ENCODE results near the gene BANP. TPM values are rescaled to one million over a fixed set of nuclear protein-coding genes. Genes with fewer than 3 reads are reported as not detected.
"Not testable (repeated sequence)": the region's sequence is repeated elsewhere in the genome, so short reads cannot be mapped to it uniquely, and the experiment has no call there.

BANP gene
- total and polyA plus RNA-seq, 2 of the 8 experiments (the other 6 are each of a cell fraction or from before 2014, with no cell fraction given), result 25.8 to 39.8 TPM

GRCh38 chr16:88041506-88041905, 90.3 kb downstream of the BANP start:
- 96% methylated on average over 10 of the region's 11 CpGs; no CpG with 5 or more reads in 1 of the 2 experiments for WGBS, 2 experiments (ENCODE audit: extremely low coverage in 1 of 2, insufficient coverage in 1 of 2, insufficient read length in 1 of 2, insufficient replicate concordance in 2 of 2, low coverage in 1 of 2, low lambda C conversion rate in 2 of 2, missing lambda C conversion rate in 1 of 2)
- H3K56ac ChIP-seq (replicated peaks; ENCODE audit: insufficient read length, low read depth, low read length); H2BK20ac ChIP-seq (ENCODE audit: low read length); H4K91ac ChIP-seq (replicated peaks; ENCODE audit: insufficient read length, low read length); H3K4ac ChIP-seq (replicated peaks; ENCODE audit: insufficient read length, low read depth, low read length); H3K4me3 ChIP-seq (ENCODE audit: extremely low read depth in 1 of 4, insufficient read depth in 2 of 4, low read depth in 3 of 4, low read length in 4 of 4); POLR2A ChIA-PET (ENCODE audit: partially characterized antibody); DNase-seq (ENCODE audit: low read depth in 1 of 2, low spot score in 2 of 2); H3K18ac ChIP-seq (ENCODE audit: extremely low read depth, low read length); H2BK12ac ChIP-seq (ENCODE audit: low read depth, low read length); CTCF ChIA-PET (ENCODE audit: partially characterized antibody); H3K4me1 ChIP-seq (replicated peaks in 1 of 4; ENCODE audit: control insufficient read depth in 3 of 4, insufficient read depth in 4 of 4, low read length in 3 of 4); H3K23ac ChIP-seq (ENCODE audit: insufficient read length); H2BK120ac ChIP-seq (replicated peaks; ENCODE audit: low read depth, low read length); H3K79me2 ChIP-seq (ENCODE audit: control insufficient read depth in 1 of 2, insufficient read depth in 2 of 2, low read length in 2 of 2); H4K20me1 ChIP-seq (replicated peaks in 1 of 2; ENCODE audit: control insufficient read depth in 1 of 2, insufficient read depth in 2 of 2, low read length in 2 of 2); H3K23me2 ChIP-seq (ENCODE audit: low read depth, low read length); H4K5ac ChIP-seq (ENCODE audit: insufficient read length, low read depth, low read length); H3K27ac ChIP-seq (ENCODE audit: low read depth, low read length); H2AK5ac ChIP-seq (ENCODE audit: low read depth, low read length); H3K9me3 ChIP-seq (ENCODE audit: insufficient read depth in 2 of 2, low read depth in 1 of 2, low read length in 1 of 2); H2BK5ac ChIP-seq (ENCODE audit: low read depth, low read length); H2BK15ac ChIP-seq (ENCODE audit: low read length); H3K27me3 ChIP-seq (replicated peaks in 1 of 4; ENCODE audit: control insufficient read depth in 3 of 4, extremely low read depth in 1 of 4, insufficient read depth in 3 of 4, low read length in 3 of 4); H4K8ac ChIP-seq (ENCODE audit: extremely low read depth, insufficient read depth, low read length); H2AFZ ChIP-seq (ENCODE audit: low read length); H3K36me3 ChIP-seq (ENCODE audit: control insufficient read depth in 2 of 4, insufficient read depth in 4 of 4, low read length in 3 of 4); H3K79me1 ChIP-seq (ENCODE audit: low read depth, low read length); H3K4me2 ChIP-seq (ENCODE audit: insufficient read depth in 1 of 2, low read depth in 2 of 2, low read length in 2 of 2); H3K14ac ChIP-seq (ENCODE audit: insufficient read length); H3K9ac ChIP-seq (replicated peaks in 1 of 4; ENCODE audit: extremely low read depth in 1 of 4, low read depth in 3 of 4, low read length in 3 of 4); FAIRE-seq: not testable (repeated sequence)

DNA sequence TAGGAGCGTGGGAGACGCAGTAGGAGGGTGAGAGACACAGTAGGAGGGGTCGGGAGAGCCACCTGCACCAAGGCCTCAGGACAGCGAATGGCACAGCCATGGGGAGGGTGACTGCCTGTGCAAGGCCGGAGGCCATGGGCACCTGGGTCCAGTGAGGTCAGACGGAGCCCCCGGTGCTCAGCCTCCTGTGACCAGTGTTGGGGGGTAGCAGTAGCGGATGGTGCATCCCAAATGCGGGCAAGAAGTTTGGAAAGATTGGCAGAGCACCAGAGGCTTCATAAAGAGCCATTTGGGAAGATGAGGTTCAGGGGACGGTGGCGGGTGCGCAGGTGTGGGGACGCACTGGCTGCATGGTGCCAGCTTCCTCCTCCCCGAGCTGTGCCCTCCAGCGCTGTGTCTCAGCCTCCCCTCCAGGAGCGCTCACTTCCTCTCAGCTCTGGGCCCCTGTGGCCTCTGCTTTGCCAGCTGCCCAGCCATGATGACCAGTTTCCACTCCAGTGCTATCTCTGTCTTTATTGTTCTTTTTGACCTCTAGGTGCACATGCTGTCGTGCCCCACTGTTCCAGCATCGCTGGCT, 90.8 kb downstream of the BANP start:
- H3K4me2 ChIP-seq (ENCODE audit: insufficient read depth in 1 of 2, low read depth in 2 of 2, low read length in 2 of 2); H3K18ac ChIP-seq (ENCODE audit: extremely low read depth, low read length); H3K4ac ChIP-seq (replicated peaks; ENCODE audit: insufficient read length, low read depth, low read length); H3K4me1 ChIP-seq (replicated peaks in 1 of 4; ENCODE audit: control insufficient read depth in 3 of 4, insufficient read depth in 4 of 4, low read length in 3 of 4); H3K56ac ChIP-seq (replicated peaks; ENCODE audit: insufficient read length, low read depth, low read length); H3K9ac ChIP-seq (replicated peaks in 1 of 4; ENCODE audit: extremely low read depth in 1 of 4, low read depth in 3 of 4, low read length in 3 of 4); H4K8ac ChIP-seq (ENCODE audit: extremely low read depth, insufficient read depth, low read length); H2AFZ ChIP-seq (ENCODE audit: low read length); H4K20me1 ChIP-seq (replicated peaks in 1 of 2; ENCODE audit: control insufficient read depth in 1 of 2, insufficient read depth in 2 of 2, low read length in 2 of 2); H3K4me3 ChIP-seq (ENCODE audit: extremely low read depth in 1 of 4, insufficient read depth in 2 of 4, low read depth in 3 of 4, low read length in 4 of 4); H2AK5ac ChIP-seq (ENCODE audit: low read depth, low read length); H3K36me3 ChIP-seq (ENCODE audit: control insufficient read depth in 2 of 4, insufficient read depth in 4 of 4, low read length in 3 of 4); H3K79me2 ChIP-seq (ENCODE audit: control insufficient read depth in 1 of 2, insufficient read depth in 2 of 2, low read length in 2 of 2); H2BK120ac ChIP-seq (replicated peaks; ENCODE audit: low read depth, low read length); H4K91ac ChIP-seq (replicated peaks; ENCODE audit: insufficient read length, low read length); DNase-seq (ENCODE audit: low read depth in 1 of 2, low spot score in 2 of 2); H2BK15ac ChIP-seq (ENCODE audit: low read length); H2BK5ac ChIP-seq (ENCODE audit: low read depth, low read length); H3K27me3 ChIP-seq (replicated peaks in 1 of 4; ENCODE audit: control insufficient read depth in 3 of 4, extremely low read depth in 1 of 4, insufficient read depth in 3 of 4, low read length in 3 of 4); H4K5ac ChIP-seq (ENCODE audit: insufficient read length, low read depth, low read length); FAIRE-seq; H3K23ac ChIP-seq (ENCODE audit: insufficient read length); H3K9me3 ChIP-seq (ENCODE audit: insufficient read depth in 2 of 2, low read depth in 1 of 2, low read length in 1 of 2); H3K27ac ChIP-seq (ENCODE audit: low read depth, low read length); H3K23me2 ChIP-seq (ENCODE audit: low read depth, low read length); H2BK12ac ChIP-seq (ENCODE audit: low read depth, low read length); H2BK20ac ChIP-seq (ENCODE audit: low read length); H3K14ac ChIP-seq (ENCODE audit: insufficient read length); POLR2A ChIA-PET (ENCODE audit: partially characterized antibody); H3K79me1 ChIP-seq (ENCODE audit: low read depth, low read length): not testable (repeated sequence)
- CTCF ChIA-PET (ENCODE audit: partially characterized antibody), result interaction anchor here (1.4 kb wide), 1 partner anchor 19 kb away, joined by 3 read pairs; no protein-coding TSS in a partner anchor
- WGBS, 2 experiments (ENCODE audit: extremely low coverage in 1 of 2, insufficient coverage in 1 of 2, insufficient read length in 1 of 2, insufficient replicate concordance in 2 of 2, low coverage in 1 of 2, low lambda C conversion rate in 2 of 2, missing lambda C conversion rate in 1 of 2), result 91% methylated on average over 18 of the region's 18 CpGs; no CpG with 5 or more reads in 1 of the 2 experiments
